Gastroesophageal sphincter (tissue), 4 donors: ENCODE results near the gene GLT8D1. TPM values are rescaled to one million over a fixed set of nuclear protein-coding genes. Genes with fewer than 3 reads are reported as not detected.
"Not testable (repeated sequence)": the region's sequence is repeated elsewhere in the genome, so short reads cannot be mapped to it uniquely, and the experiment has no call there.

ENCODE experiments used
- ATAC-seq: fragments of 150-250 bp; one replicate; pipeline ENCODE4 v1.9.1; 2016; ENCODE audit warnings: mild to moderate bottlenecking, moderate library complexity
- H3K27ac ChIP-seq, 4 donors: fragments of 200-600 bp; sonication (generic) in 3 of 4; 1 replicate in 3 of 4; 2 replicates in 1 of 4; pipeline ENCODE4 v1.5.1; 2016 to 2019
- H3K27me3 ChIP-seq: fragments of 200-600 bp; sonication (generic); one replicate; pipeline ENCODE4 v1.5.1; 2019
- H3K36me3 ChIP-seq, 2 donors: fragments of 200-600 bp; sonication (generic); one replicate each; pipeline ENCODE4 v1.5.1; 2019; ENCODE audit warnings: control low read depth in 1 of 2
- H3K4me1 ChIP-seq, 3 donors: fragments of 200-600 bp; sonication (generic); 1 replicate in 2 of 3; 2 replicates in 1 of 3; pipeline ENCODE4 v1.5.1; 2016 to 2019; ENCODE audit warnings: control low read depth in 2 of 3
- H3K4me3 ChIP-seq, 2 donors: fragments of 200-600 bp; sonication (generic); one replicate each; pipeline ENCODE4 v1.5.1; 2019; ENCODE audit warnings: mild to moderate bottlenecking in 1 of 2, moderate library complexity in 1 of 2
- H3K9me3 ChIP-seq, 3 donors: fragments of 200-600 bp; sonication (generic); one replicate each; pipeline ENCODE4 v1.5.1; 2017 to 2019; ENCODE audit warnings: control low read depth in 2 of 3
- EP300 ChIP-seq: sonication (generic); formaldehyde crosslinking; IDR thresholded peaks from one replicate; pipeline ENCODE4 v1.6.1; 2017; ENCODE audit warnings: antibody characterized with exemption, mild to moderate bottlenecking
- POLR2A ChIP-seq, 2 donors: fragments of 450-650 bp; IDR thresholded peaks; one replicate each; pipeline ENCODE4 v1.6.1; 2017; ENCODE audit warnings: antibody characterized with exemption in 2 of 2, mild to moderate bottlenecking in 2 of 2, moderate library complexity in 1 of 2
- POLR2AphosphoS5 ChIP-seq: sonication (generic); formaldehyde crosslinking; IDR thresholded peaks from one replicate; pipeline ENCODE4 v1.6.1; 2017; ENCODE audit warnings: antibody characterized with exemption
- WGBS, 2 donors: methylation state at CpG; one replicate each; pipeline ENCODE4 v1.1.5; 2018; ENCODE audit warnings: low coverage in 1 of 2; 5-methylcytosine and 5-hydroxymethylcytosine counted together
- total RNA-seq, 4 donors: library from RNA; depleted of rRNA; stranded (reverse); fragments of >200 nt; gene quantifications; one replicate each; pipeline ENCODE4 v1.1.0, GENCODE V29; 2016
- TF ChIP-seq, protein P1 (sequence below), 4 experiments: fragments of 200-600 bp in 2 of 4; fragments of 450-650 bp in 2 of 4; sonication (generic) in 1 of 4; IDR thresholded peaks; one replicate each; pipeline ENCODE4 v1.5.1; 2017 to 2019; ENCODE audit warnings: antibody characterized with exemption in 4 of 4, mild to moderate bottlenecking in 2 of 4, moderate library complexity in 2 of 4

GLT8D1 gene
- total RNA-seq, 4 donors from 2014 or later, result 36.9 to 57.7 (median 48.6) TPM

DNA sequence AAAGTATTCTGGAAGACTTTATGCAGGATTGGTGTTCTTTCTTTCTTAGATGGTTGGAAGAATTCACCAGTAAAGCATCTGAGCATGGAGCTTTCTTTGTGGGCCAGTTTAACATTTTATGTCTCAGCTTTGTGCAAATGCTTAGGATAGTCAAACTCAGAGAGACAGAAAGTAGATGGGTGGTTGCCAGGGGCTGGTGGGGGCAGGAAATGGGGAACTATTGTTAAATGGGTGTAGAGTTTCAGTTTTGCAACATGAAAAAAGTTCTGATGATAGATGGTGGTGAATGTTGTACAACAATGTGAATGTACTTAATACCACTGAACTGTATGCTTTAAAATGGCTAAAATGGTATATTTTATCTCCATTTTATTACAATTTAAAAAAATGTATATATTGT is 25.1 kb upstream of the GLT8D1 start:
- peaks cover 0 to 4% (median 0%) of the 10 kb centered on the region in 3 donors for H3K9me3 ChIP-seq
- TF ChIP-seq POLR2AphosphoS5, result no peak
- TF ChIP-seq POLR2A (IDR thresholded peaks at IDR 0.05), result no peak
- TF ChIP-seq, protein P1, sequence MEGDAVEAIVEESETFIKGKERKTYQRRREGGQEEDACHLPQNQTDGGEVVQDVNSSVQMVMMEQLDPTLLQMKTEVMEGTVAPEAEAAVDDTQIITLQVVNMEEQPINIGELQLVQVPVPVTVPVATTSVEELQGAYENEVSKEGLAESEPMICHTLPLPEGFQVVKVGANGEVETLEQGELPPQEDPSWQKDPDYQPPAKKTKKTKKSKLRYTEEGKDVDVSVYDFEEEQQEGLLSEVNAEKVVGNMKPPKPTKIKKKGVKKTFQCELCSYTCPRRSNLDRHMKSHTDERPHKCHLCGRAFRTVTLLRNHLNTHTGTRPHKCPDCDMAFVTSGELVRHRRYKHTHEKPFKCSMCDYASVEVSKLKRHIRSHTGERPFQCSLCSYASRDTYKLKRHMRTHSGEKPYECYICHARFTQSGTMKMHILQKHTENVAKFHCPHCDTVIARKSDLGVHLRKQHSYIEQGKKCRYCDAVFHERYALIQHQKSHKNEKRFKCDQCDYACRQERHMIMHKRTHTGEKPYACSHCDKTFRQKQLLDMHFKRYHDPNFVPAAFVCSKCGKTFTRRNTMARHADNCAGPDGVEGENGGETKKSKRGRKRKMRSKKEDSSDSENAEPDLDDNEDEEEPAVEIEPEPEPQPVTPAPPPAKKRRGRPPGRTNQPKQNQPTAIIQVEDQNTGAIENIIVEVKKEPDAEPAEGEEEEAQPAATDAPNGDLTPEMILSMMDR (IDR thresholded peaks at IDR 0.05), result no peak
- no peak for TF ChIP-seq EP300
- no peak for ATAC-seq
- peaks cover 0 to 80% of the 10 kb centered on the region in 2 donors for H3K36me3 ChIP-seq
- H3K27ac ChIP-seq, result no peak overlapping the region
- no peaks in the 10 kb centered on the region for H3K4me1 ChIP-seq
- H3K27me3 ChIP-seq, result no peaks in the 10 kb centered on the region
- H3K4me3 ChIP-seq, result no peak overlapping the region

DNA sequence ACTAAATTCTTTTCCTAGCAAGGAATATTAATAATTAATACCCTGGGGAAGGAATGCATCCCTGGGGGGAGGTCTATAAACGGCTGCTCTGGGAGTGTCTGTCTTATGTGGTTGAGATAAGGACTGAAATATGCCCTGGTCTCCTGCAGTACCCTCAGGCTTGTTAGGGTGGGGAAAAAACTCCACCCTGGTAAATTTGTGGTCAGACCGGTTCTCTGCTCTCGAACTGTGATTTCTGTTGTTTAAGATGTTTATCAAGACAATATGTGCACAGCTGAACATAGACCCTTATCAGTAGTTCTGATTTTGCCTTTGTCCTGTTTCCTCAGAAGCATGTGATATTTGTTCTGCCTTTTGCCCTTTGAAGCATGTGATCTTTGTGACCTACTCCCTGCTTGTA is 23.2 kb upstream of the GLT8D1 start:
- not testable (repeated sequence) for H3K4me1 ChIP-seq, H3K27ac ChIP-seq, ATAC-seq, H3K4me3 ChIP-seq, H3K9me3 ChIP-seq, H3K27me3 ChIP-seq
- H3K36me3 ChIP-seq, result peaks cover 0 to 60% of the 10 kb centered on the region in 2 donors
- WGBS, 2 donors, result 75 to 97% methylated on average over 3 of the region's 3 CpGs

DNA sequence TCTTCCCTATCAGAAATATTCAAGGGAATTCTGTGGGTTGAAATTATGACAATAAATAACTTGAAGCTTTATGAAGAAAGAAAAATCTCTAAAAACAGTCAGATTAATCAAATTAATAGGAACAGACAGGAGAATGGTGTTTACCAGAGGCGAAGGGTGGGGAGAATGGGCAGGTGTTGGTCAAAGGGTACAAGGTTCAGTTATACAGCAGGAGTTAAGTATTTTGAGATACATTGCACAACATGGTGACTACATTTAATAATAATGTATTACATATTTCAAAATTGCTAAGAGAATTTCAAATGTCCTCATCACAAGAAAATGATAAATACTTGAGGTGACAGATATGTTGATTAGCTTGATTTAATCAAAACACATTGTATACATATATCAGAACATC is 18.9 kb upstream of the GLT8D1 start:
- no peak overlapping the region for H3K27ac ChIP-seq
- H3K9me3 ChIP-seq, result peaks cover 0 to 4% (median 0%) of the 10 kb centered on the region in 3 donors
- TF ChIP-seq EP300, result no peak
- TF ChIP-seq POLR2A (IDR thresholded peaks at IDR 0.05), result no peak
- no peak for TF ChIP-seq POLR2AphosphoS5
- TF ChIP-seq, protein P1 (IDR thresholded peaks at IDR 0.05), result no peak
- no peaks in the 10 kb centered on the region for H3K27me3 ChIP-seq
- ATAC-seq, result no peak
- H3K4me1 ChIP-seq, result no peaks in the 10 kb centered on the region
- no peak overlapping the region for H3K4me3 ChIP-seq
- H3K36me3 ChIP-seq, result peaks cover 0 to 39% of the 10 kb centered on the region in 2 donors
- WGBS, 2 donors, result 89 to 100% methylated on average over 1 of the region's 1 CpG

DNA sequence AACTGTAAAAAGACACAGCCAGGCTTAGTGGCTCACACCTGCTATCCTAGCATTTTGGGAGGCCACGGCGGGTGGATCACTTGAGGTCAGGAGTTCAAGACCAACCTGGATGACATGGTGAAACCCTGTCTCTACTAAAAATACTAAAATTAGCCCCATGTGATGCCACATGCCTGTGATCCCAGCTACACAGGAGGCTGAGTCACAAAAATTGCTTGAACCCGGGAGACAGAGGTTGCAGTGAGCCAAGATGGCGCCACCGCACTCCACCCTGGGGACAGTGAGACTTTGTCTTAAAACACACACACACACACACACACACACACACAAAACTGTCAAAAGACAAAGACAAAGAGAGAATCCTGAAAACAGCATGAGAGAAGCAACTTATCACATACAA is 18.3 kb upstream of the GLT8D1 start:
- 40 to 100% methylated on average over 1 to 3 of the region's 5 CpGs for WGBS, 2 donors
- TF ChIP-seq POLR2A (IDR thresholded peaks at IDR 0.05) (no peak), EP300 (no peak), POLR2AphosphoS5 (no peak)
- TF ChIP-seq, protein P1 (IDR thresholded peaks at IDR 0.05), result no peak
- Histone ChIP-seq H3K27ac (no peak overlapping the region), H3K36me3 (peaks cover 0 to 39% of the 10 kb centered on the region in 2 donors), H3K4me3 (no peak overlapping the region), H3K27me3 (no peaks in the 10 kb centered on the region), H3K4me1 (no peaks in the 10 kb centered on the region), H3K9me3 (peaks cover 0 to 4% (median 0%) of the 10 kb centered on the region in 3 donors)
- ATAC-seq, result no peak

DNA sequence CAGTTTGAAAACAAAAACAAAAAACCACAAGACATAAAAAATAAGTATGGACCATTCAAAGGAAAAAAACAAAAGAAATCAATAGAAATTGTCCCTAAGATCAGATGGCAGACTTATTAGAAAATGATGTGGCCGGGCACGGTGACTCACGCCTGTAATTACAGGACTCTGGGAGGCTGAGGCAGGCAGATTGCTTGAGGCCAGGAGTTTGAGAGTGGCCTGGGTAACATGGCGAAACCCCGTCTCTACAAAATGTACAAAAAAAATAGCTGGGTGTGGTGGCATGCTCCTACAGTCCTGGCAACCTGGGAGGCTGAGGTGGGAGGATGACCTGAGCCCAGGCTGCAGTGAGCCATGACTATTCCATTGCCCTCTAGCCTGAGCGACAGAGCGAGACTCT is 16.9 kb upstream of the GLT8D1 start:
- Histone ChIP-seq H3K36me3 (peaks cover 0 to 31% of the 10 kb centered on the region in 2 donors), H3K4me1 (no peaks in the 10 kb centered on the region), H3K4me3 (no peak overlapping the region), H3K27me3 (no peaks in the 10 kb centered on the region), H3K27ac (no peak overlapping the region), H3K9me3 (no peaks in the 10 kb centered on the region)
- WGBS, 2 donors, result 90 to 93% methylated on average over 4 to 7 of the region's 7 CpGs
- TF ChIP-seq, protein P1 (IDR thresholded peaks at IDR 0.05), result no peak
- TF ChIP-seq POLR2AphosphoS5, result no peak
- TF ChIP-seq POLR2A (IDR thresholded peaks at IDR 0.05), result no peak
- no peak for TF ChIP-seq EP300
- no peak for ATAC-seq

DNA sequence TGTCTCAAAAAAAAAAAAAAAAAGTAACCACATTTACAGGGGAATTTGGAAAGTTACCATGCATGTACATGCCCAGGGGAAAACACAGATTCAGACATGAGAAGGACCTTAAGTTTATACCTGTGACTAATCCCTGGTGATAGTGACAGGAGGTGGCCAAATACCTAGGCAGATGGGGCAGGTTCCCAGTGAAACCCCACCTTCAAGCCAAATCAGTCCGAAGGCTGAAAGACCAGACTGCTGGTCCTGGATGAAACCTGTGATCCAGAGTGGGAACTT is 16.1 kb upstream of the GLT8D1 start:
- no peaks in the 10 kb centered on the region for H3K4me1 ChIP-seq
- TF ChIP-seq, protein P1 (IDR thresholded peaks at IDR 0.05), result no peak
- no peak for TF ChIP-seq EP300
- TF ChIP-seq POLR2A (IDR thresholded peaks at IDR 0.05), result no peak
- TF ChIP-seq POLR2AphosphoS5, result no peak
- ATAC-seq, result no peak
- H3K4me3 ChIP-seq, result no peak overlapping the region
- 100% methylated on average over 1 of the region's 1 CpG for WGBS, 2 donors
- no peaks in the 10 kb centered on the region for H3K27me3 ChIP-seq
- peaks cover 0 to 31% of the 10 kb centered on the region in 2 donors for H3K36me3 ChIP-seq
- H3K27ac ChIP-seq, result no peak overlapping the region
- H3K9me3 ChIP-seq, result no peaks in the 10 kb centered on the region
